Adrenal gland (tissue), 5 donors: ENCODE results near the gene ANKZF1.

Experiments used
- POLR2A ChIP-seq, 2 donors: fragments of 450-650 bp; IDR thresholded peaks; one replicate each; pipeline ENCODE4 v1.6.1; 2017; ENCODE audit warnings: antibody characterized with exemption in 2 of 2, mild to moderate bottlenecking in 2 of 2, moderate library complexity in 1 of 2
- TF ChIP-seq, protein P1 (sequence below), 6 experiments: fragments of 450-650 bp in 4 of 6; fragments of 200-600 bp in 2 of 6; sonication (generic) in 1 of 6; IDR thresholded peaks; 1 replicate in 5 of 6; 2 replicates in 1 of 6; pipeline versions ENCODE4 v1.5.1 to v1.8.0; 2016 to 2021; ENCODE audit warnings: antibody characterized with exemption in 6 of 6, mild to moderate bottlenecking in 2 of 6, moderate library complexity in 1 of 6
- donor health status: DM: no; HTN: no; CAD: no.

DNA sequence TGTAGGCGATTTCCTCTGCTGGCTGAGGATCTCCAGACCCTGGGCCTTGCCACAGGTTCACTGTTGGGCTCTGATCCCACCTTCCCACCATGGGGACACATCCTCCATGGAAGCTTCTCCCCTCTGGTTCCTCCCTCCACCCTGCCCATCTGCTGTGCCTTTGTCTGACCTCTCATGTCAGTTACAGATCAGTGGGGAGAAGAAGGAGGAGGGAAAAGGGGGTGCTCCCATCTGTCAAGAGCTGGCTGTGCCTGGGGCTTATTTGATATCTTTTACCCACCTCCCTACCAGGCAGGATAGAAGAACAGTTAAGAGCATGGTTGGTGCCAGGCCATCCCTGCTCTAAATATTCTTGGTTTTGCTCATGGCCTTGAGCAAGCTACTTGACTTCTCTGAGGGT lies 37.3 kb downstream of the ANKZF1 start:
- TF ChIP-seq, protein P1, sequence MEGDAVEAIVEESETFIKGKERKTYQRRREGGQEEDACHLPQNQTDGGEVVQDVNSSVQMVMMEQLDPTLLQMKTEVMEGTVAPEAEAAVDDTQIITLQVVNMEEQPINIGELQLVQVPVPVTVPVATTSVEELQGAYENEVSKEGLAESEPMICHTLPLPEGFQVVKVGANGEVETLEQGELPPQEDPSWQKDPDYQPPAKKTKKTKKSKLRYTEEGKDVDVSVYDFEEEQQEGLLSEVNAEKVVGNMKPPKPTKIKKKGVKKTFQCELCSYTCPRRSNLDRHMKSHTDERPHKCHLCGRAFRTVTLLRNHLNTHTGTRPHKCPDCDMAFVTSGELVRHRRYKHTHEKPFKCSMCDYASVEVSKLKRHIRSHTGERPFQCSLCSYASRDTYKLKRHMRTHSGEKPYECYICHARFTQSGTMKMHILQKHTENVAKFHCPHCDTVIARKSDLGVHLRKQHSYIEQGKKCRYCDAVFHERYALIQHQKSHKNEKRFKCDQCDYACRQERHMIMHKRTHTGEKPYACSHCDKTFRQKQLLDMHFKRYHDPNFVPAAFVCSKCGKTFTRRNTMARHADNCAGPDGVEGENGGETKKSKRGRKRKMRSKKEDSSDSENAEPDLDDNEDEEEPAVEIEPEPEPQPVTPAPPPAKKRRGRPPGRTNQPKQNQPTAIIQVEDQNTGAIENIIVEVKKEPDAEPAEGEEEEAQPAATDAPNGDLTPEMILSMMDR (IDR thresholded peaks at IDR 0.05), result no peak
- TF ChIP-seq POLR2A (IDR thresholded peaks at IDR 0.05), result no peak
